Endometrial microvascular endothelial cells (primary cell): ENCODE measurements around the gene PPFIBP2. TPM values are rescaled to one million over a fixed set of nuclear protein-coding genes. Genes with fewer than 3 reads are reported as not detected.

Source experiments
- in situ Hi-C: cut with HindIII; loops from 2 replicates; pipeline ENCODE4 v1.10.0; 2017; ENCODE audit warnings: low sequenced_read_pairs, low pct_unique_long_range_greater_than_20kb; ENCODE audit errors: inconsistent ontology term
- total RNA-seq: library from RNA; depleted of rRNA; stranded (reverse); fragments of >200 nt; gene quantifications from one replicate; pipeline ENCODE4 v1.2.3, GENCODE V29; 2015; ENCODE audit errors: inconsistent ontology term

The PPFIBP2 gene
- total RNA-seq, 1 donor from 2014 or later, result under 0.01 TPM

- in situ Hi-C loops, result no loop called here
These were observed 95.2 kb downstream of the PPFIBP2 start for GRCh38 chr11:7609015-7609414.

GRCh38 chr11:7609521-7609920 is 95.7 kb downstream of the PPFIBP2 start:
- in situ Hi-C loops, result no loop called here

- in situ Hi-C loops, result no loop called here
These were observed 96.6 kb downstream of the PPFIBP2 start for GRCh38 chr11:7610393-7610792.

- in situ Hi-C loops, result no loop called here
These were observed 97.6 kb downstream of the PPFIBP2 start for GRCh38 chr11:7611411-7611810.

- in situ Hi-C loops, result no loop called here
These were observed 98.4 kb downstream of the PPFIBP2 start for GRCh38 chr11:7612056-7612660.

GRCh38 chr11:7612661-7613393 is 99.0 kb downstream of the PPFIBP2 start:
- in situ Hi-C loops, result no loop called here

- in situ Hi-C loops, result no loop called here
These were observed 99.6 kb downstream of the PPFIBP2 start for GRCh38 chr11:7613394-7613720.

- in situ Hi-C loops, result no loop called here
These were observed 100.9 kb downstream of the PPFIBP2 start for GRCh38 chr11:7614656-7615055.

- in situ Hi-C loops, result no loop called here
These were observed 103.2 kb downstream of the PPFIBP2 start for GRCh38 chr11:7617032-7617431.

- in situ Hi-C loops, result no loop called here
These were observed 105.5 kb downstream of the PPFIBP2 start for GRCh38 chr11:7619322-7619721.

- in situ Hi-C loops, result no loop called here
These were observed 107.3 kb downstream of the PPFIBP2 start for GRCh38 chr11:7621090-7621489.

- in situ Hi-C loops, result no loop called here
These were observed 107.8 kb downstream of the PPFIBP2 start for GRCh38 chr11:7621554-7621953.

- in situ Hi-C loops, result no loop called here
These were observed 108.9 kb downstream of the PPFIBP2 start for GRCh38 chr11:7622721-7623120.

- in situ Hi-C loops, result no loop called here
These were observed 114.9 kb downstream of the PPFIBP2 start for GRCh38 chr11:7628660-7629059.

GRCh38 chr11:7630002-7630401 is 116.2 kb downstream of the PPFIBP2 start:
- in situ Hi-C loops, result no loop called here

GRCh38 chr11:7632211-7632610 is 118.4 kb downstream of the PPFIBP2 start:
- in situ Hi-C loops, result no loop called here

GRCh38 chr11:7635137-7635536 is 121.3 kb downstream of the PPFIBP2 start:
- in situ Hi-C loops, result no loop called here

GRCh38 chr11:7635708-7636107 is 121.9 kb downstream of the PPFIBP2 start:
- in situ Hi-C loops, result no loop called here

GRCh38 chr11:7636350-7636749 is 122.6 kb downstream of the PPFIBP2 start:
- in situ Hi-C loops, result no loop called here

GRCh38 chr11:7637447-7638157 is 123.8 kb downstream of the PPFIBP2 start:
- in situ Hi-C loops, result no loop called here
